ENCODE data around the gene AGRP. TPM values are rescaled to one million over a fixed set of nuclear protein-coding genes. Genes with fewer than 3 reads are reported as not detected.

Gene AGRP
- total and polyA plus RNA-seq, 4 donors = 0.18 to 0.50 TPM; not detected in 2

DNA sequence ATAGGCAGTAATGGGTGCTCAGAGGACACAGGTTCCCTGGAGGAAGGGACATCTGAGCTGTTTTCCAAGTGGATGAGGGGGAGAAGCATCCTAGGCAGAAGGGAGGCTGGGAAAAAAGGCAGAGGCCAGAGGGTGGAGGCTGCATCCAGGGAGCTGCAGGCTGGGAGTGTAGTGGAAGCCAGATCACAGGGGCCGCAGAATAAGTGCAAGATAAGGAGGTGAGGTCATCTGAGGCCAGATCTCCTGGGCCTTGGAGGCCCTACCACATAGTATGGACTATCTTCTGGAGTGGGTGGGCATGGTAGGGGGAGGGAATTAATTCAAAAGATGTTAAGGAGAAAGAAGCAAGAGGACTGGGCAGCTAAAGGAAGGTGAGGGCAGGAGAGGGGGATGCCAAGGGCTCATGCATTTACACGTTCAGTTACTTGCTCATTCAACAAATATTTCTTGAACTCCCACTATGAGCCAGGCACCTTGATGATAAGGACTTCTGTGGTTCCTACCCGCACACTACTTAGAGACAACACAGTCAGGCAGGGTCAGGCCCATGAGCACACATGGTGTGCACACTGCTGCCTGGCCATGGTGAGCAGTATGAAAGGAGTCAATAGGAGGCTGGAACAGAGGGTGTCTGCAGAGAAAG is 42.9 kb upstream of the AGRP start:
- TF ChIP-seq, protein P1, sequence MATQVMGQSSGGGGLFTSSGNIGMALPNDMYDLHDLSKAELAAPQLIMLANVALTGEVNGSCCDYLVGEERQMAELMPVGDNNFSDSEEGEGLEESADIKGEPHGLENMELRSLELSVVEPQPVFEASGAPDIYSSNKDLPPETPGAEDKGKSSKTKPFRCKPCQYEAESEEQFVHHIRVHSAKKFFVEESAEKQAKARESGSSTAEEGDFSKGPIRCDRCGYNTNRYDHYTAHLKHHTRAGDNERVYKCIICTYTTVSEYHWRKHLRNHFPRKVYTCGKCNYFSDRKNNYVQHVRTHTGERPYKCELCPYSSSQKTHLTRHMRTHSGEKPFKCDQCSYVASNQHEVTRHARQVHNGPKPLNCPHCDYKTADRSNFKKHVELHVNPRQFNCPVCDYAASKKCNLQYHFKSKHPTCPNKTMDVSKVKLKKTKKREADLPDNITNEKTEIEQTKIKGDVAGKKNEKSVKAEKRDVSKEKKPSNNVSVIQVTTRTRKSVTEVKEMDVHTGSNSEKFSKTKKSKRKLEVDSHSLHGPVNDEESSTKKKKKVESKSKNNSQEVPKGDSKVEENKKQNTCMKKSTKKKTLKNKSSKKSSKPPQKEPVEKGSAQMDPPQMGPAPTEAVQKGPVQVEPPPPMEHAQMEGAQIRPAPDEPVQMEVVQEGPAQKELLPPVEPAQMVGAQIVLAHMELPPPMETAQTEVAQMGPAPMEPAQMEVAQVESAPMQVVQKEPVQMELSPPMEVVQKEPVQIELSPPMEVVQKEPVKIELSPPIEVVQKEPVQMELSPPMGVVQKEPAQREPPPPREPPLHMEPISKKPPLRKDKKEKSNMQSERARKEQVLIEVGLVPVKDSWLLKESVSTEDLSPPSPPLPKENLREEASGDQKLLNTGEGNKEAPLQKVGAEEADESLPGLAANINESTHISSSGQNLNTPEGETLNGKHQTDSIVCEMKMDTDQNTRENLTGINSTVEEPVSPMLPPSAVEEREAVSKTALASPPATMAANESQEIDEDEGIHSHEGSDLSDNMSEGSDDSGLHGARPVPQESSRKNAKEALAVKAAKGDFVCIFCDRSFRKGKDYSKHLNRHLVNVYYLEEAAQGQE (IDR thresholded peaks at IDR 0.05) = no peak
- no peak for TF ChIP-seq RAD21 (IDR thresholded peaks at IDR 0.05)
- no peak for TF ChIP-seq MAX (IDR thresholded peaks at IDR 0.05)
- TF ChIP-seq HNF4G (IDR thresholded peaks at IDR 0.05) = no peak
- no peak for TF ChIP-seq FOXA1 (IDR thresholded peaks at IDR 0.05)
- no peak for TF ChIP-seq YY1 (IDR thresholded peaks at IDR 0.05)
- TF ChIP-seq CTCF (IDR thresholded peaks at IDR 0.05; ENCODE audit: low read depth, low read length, missing input control) = no peak
- TF ChIP-seq GABPA (IDR thresholded peaks at IDR 0.05 in 1 of 2, conservative IDR thresholded peaks at IDR 0.05 in 1 of 2) = no peak
- TF ChIP-seq SP1 (IDR thresholded peaks at IDR 0.05) = no peak
- no peak for TF ChIP-seq NR2F2 (IDR thresholded peaks at IDR 0.05)
- TF ChIP-seq ATF3 (IDR thresholded peaks at IDR 0.05) = no peak
- no peak for TF ChIP-seq RXRA (IDR thresholded peaks at IDR 0.05)
- TF ChIP-seq EGR1 (IDR thresholded peaks at IDR 0.05; ENCODE audit: low read depth in 2 of 2) = no peak
- TF ChIP-seq JUND (IDR thresholded peaks at IDR 0.05) = no peak
- TF ChIP-seq ZBTB33 (IDR thresholded peaks at IDR 0.05) = no peak
- TF ChIP-seq HNF4A (conservative IDR thresholded peaks at IDR 0.05) = no peak
- no peak for TF ChIP-seq TAF1 (conservative IDR thresholded peaks at IDR 0.05)
- TF ChIP-seq FOXA2 (IDR thresholded peaks at IDR 0.05) = no peak
- Histone ChIP-seq H3K9me3 (ENCODE audit: control insufficient read depth in 4 of 4, low read length in 3 of 4) (no peaks in the 10 kb centered on the region), H3K4me3 (ENCODE audit: low read depth in 1 of 3, low read length in 3 of 3) (no peak overlapping the region), H3K4me1 (ENCODE audit: control insufficient read depth in 4 of 4, insufficient read depth in 4 of 4, low read length in 3 of 4) (peaks cover 10 to 59% (median 48%) of the 10 kb centered on the region in 4 donors), H3K36me3 (ENCODE audit: control insufficient read depth in 4 of 4, insufficient read depth in 3 of 4, low read depth in 1 of 4, low read length in 3 of 4) (no peaks in the 10 kb centered on the region), H3K9ac (ENCODE audit: low read depth in 1 of 2, low read length in 2 of 2) (no peak overlapping the region), H3K27me3 (ENCODE audit: control insufficient read depth in 4 of 4, insufficient read depth in 4 of 4, low read length in 3 of 4) (no peaks in the 10 kb centered on the region), H3K27ac (ENCODE audit: low read depth in 1 of 2, low read length in 2 of 2) (no peak overlapping the region)
- DNase-seq (ENCODE audit: low spot score) = no peak
- 93% methylated on average over 3 of the region's 3 CpGs for WGBS
